PC-3 (cell line): ENCODE data around the gene PRDM11.

Experiments
- EZH2 ChIP-seq: fragments of 300-600 bp; sonication (generic); IDR thresholded peaks from one replicate; pipeline ENCODE4 v1.6.1; 2017; ENCODE audit warnings: antibody characterized with exemption, mild to moderate bottlenecking, low read length; ENCODE audit not compliant: unreplicated experiment
- EZH2phosphoT487 ChIP-seq: fragments of 300-600 bp; sonication (generic); IDR thresholded peaks from 2 replicates; pipeline ENCODE4 v1.6.1; 2018; ENCODE audit warnings: mild to moderate bottlenecking, antibody characterized with exemption, low read length, borderline replicate concordance
- TF ChIP-seq, protein P1 (sequence below): fragments of 300-600 bp; sonication (generic); conservative IDR thresholded peaks from 2 replicates; pipeline ENCODE4 v1.5.1; 2017; ENCODE audit warnings: antibody characterized with exemption, low read depth, mild to moderate bottlenecking, low read length

- TF ChIP-seq, protein P1, sequence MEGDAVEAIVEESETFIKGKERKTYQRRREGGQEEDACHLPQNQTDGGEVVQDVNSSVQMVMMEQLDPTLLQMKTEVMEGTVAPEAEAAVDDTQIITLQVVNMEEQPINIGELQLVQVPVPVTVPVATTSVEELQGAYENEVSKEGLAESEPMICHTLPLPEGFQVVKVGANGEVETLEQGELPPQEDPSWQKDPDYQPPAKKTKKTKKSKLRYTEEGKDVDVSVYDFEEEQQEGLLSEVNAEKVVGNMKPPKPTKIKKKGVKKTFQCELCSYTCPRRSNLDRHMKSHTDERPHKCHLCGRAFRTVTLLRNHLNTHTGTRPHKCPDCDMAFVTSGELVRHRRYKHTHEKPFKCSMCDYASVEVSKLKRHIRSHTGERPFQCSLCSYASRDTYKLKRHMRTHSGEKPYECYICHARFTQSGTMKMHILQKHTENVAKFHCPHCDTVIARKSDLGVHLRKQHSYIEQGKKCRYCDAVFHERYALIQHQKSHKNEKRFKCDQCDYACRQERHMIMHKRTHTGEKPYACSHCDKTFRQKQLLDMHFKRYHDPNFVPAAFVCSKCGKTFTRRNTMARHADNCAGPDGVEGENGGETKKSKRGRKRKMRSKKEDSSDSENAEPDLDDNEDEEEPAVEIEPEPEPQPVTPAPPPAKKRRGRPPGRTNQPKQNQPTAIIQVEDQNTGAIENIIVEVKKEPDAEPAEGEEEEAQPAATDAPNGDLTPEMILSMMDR = no peak
- no peak for TF ChIP-seq EZH2
- no peak for TF ChIP-seq EZH2phosphoT487
These were observed 70.5 kb downstream of the PRDM11 start for GRCh38 chr11:45216901-45217300.
